ENCODE results near the gene MT4. TPM values are rescaled to one million over a fixed set of nuclear protein-coding genes. Genes with fewer than 3 reads are reported as not detected.
A peak's percentile ranks its signal among the peaks of the same experiment; 100 is the strongest.

The MT4 gene
- not detected for total RNA-seq

DNA sequence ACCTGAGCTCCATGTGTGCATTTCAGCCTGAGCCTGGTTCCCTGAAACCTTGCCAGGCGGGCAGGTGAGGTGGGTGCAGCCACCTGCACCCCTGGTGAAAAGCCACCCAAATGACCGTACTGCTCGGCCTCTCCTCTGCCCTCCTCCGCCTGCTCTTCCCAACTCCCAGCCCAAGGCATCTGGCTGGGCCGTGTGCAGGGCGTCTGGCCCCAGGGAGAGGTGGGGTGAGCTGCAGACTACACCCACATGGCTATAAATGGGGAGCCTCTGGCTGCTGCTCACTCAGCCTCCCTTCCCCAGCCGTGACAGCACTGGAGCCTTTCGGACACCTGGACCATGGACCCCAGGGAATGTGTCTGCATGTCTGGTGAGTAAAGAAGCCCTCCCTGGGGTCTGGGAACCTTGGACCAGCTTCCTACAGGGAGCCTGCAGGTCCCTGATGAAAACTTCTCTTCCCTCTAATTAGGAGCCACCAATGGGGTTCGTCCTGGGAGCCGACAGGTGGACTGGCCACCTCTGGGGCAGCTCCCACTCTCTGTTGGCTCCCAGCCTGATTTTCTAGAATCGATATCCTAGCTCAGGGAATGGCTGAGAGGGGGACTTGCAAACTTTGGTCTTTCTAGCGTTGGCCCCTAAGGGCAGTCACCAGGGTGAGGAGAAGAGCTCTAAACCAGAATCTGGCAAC, at the start of gene MT4:
MT4 (plus strand) TSS at position 281 of the 685 bp plus-strand sequence; CDS start at position 337, 56 bp downstream.
- DNase-seq, result no peak
- WGBS, 2 donors, result 65 to 86% methylated on average over 5 to 6 of the region's 12 CpGs
- Histone ChIP-seq H3K36me3 (no peaks in the 10 kb centered on the region), H3K27me3 (peaks cover 0 to 29% (median 0%) of the 10 kb centered on the region in 4 donors), H3K4me3 (no peak within 1 kb of the TSS), H3K9me3 (no peaks in the 10 kb centered on the region), H3K27ac (no peak within 1 kb of the TSS), H3K4me1 (peaks cover 0 to 8% (median 0%) of the 10 kb centered on the region in 3 donors)
- intact Hi-C loops (cut with DNase I), result no loop called here
- no peak for TF ChIP-seq POLR2A (IDR thresholded peaks at IDR 0.05)
- TF ChIP-seq, protein P1, sequence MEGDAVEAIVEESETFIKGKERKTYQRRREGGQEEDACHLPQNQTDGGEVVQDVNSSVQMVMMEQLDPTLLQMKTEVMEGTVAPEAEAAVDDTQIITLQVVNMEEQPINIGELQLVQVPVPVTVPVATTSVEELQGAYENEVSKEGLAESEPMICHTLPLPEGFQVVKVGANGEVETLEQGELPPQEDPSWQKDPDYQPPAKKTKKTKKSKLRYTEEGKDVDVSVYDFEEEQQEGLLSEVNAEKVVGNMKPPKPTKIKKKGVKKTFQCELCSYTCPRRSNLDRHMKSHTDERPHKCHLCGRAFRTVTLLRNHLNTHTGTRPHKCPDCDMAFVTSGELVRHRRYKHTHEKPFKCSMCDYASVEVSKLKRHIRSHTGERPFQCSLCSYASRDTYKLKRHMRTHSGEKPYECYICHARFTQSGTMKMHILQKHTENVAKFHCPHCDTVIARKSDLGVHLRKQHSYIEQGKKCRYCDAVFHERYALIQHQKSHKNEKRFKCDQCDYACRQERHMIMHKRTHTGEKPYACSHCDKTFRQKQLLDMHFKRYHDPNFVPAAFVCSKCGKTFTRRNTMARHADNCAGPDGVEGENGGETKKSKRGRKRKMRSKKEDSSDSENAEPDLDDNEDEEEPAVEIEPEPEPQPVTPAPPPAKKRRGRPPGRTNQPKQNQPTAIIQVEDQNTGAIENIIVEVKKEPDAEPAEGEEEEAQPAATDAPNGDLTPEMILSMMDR (IDR thresholded peaks at IDR 0.05), result no peak

DNA sequence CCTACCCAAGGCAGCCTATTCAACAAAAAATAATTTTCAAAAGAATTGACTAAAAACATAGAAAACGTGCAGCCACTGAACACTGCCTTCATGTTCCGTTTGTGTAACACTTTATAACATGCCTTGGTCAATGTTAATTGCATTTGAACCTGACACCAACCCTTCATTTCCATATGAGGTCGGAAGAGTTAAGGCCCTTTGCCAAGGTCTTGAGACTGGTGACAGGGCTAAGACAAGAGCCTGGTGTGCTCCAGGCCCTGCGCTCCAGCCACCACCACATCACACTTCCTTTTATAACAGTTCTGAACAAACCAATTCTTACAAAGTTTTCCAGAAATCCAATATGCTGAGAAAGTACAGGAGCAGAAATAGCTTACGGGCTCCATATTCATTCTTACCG, 49.2 kb upstream of the MT4 start:
- H3K27me3 ChIP-seq, result no peaks in the 10 kb centered on the region
- no peaks in the 10 kb centered on the region for H3K9me3 ChIP-seq
- no peak for DNase-seq
- intact Hi-C loops (cut with DNase I), result loop anchor here (10.0 kb wide), 1 partner anchor 189 kb away; no protein-coding TSS in a partner anchor
- peaks cover 20 to 73% (median 37%) of the 10 kb centered on the region in 3 donors for H3K4me1 ChIP-seq
- peaks cover 0 to 23% (median 0%) of the 10 kb centered on the region in 3 donors for H3K36me3 ChIP-seq
- WGBS, 2 donors, result 71 to 76% methylated on average over 6 of the region's 6 CpGs
- peak overlapping the region in 2 of 4 donors; percentile 53 to 55 for H3K27ac ChIP-seq
- H3K4me3 ChIP-seq, result no peak overlapping the region
- TF ChIP-seq, protein P1 (IDR thresholded peaks at IDR 0.05), result no peak
- no peak for TF ChIP-seq POLR2A (IDR thresholded peaks at IDR 0.05)

DNA sequence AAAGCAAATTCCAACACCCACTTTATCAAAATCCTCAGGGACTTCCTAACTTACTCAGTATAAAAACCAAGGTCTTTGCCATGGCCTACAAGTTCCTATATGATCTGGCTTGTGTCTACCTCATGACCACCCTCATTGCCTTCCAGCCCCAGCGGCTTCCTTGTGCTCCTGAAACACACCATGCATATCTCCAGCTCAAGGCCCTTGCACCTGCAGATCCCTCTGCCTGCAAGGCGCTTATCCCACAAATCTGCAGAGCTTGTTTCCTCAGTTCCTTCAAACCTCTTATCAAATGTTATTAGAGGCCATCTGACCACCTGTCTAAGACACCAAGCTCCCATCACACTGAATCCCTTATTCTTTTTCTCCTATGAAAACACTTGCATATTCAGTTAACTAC, 47.7 kb upstream of the MT4 start:
- TF ChIP-seq POLR2A (IDR thresholded peaks at IDR 0.05), result no peak
- TF ChIP-seq, protein P1 (IDR thresholded peaks at IDR 0.05), result no peak
- peaks cover 0 to 8% (median 0%) of the 10 kb centered on the region in 3 donors for H3K36me3 ChIP-seq
- no peak overlapping the region for H3K4me3 ChIP-seq
- WGBS, 2 donors, result 87 to 93% methylated on average over 2 of the region's 2 CpGs
- no peaks in the 10 kb centered on the region for H3K9me3 ChIP-seq
- H3K27me3 ChIP-seq, result no peaks in the 10 kb centered on the region
- intact Hi-C loops (cut with DNase I), result loop anchor here (10.0 kb wide), 1 partner anchor 188 kb away; no protein-coding TSS in a partner anchor
- peaks cover 20 to 74% (median 37%) of the 10 kb centered on the region in 3 donors for H3K4me1 ChIP-seq
- DNase-seq, result no peak
- peak overlapping the region in 1 of 4 donors; percentile 96 for H3K27ac ChIP-seq

DNA sequence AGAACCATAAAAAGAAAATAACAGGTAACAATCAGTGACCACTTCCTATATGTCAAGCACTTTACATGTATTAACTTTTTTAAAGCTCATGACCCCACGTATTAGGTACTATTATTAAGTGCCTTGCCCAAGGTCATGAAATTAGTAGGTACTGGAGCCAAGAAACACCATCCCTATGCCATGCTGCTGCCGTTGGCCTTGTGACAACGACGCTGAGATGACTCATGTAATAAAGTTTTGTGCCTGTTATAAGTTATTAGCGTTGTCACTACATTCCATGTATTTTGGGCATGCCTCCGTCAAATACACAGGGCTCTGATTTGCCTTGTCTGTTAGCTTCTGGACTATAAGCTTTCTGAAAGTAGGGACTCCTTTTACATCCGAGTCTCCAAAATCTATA, 46.4 kb upstream of the MT4 start:
- TF ChIP-seq POLR2A (IDR thresholded peaks at IDR 0.05), result no peak
- TF ChIP-seq, protein P1 (IDR thresholded peaks at IDR 0.05), result no peak
- intact Hi-C loops (cut with DNase I), result loop anchor here (10.0 kb wide), 1 partner anchor 186 kb away; no protein-coding TSS in a partner anchor
- H3K27me3 ChIP-seq, result no peaks in the 10 kb centered on the region
- H3K4me1 ChIP-seq, result peaks cover 20 to 69% (median 37%) of the 10 kb centered on the region in 3 donors
- H3K4me3 ChIP-seq, result peak overlapping the region in 2 of 4 donors; percentile 93 to 96
- H3K9me3 ChIP-seq, result no peaks in the 10 kb centered on the region
- peak overlapping the region in 3 of 4 donors; percentile 87 to 96 (median 95) for H3K27ac ChIP-seq
- no peaks in the 10 kb centered on the region for H3K36me3 ChIP-seq
- DNase-seq, result no peak
- 35 to 56% methylated on average over 7 of the region's 7 CpGs for WGBS, 2 donors

All from esophagus squamous epithelium (tissue), 5 donors.